ENCODE measurements around the gene B3GNT7.

GRCh38 chr2:231421051-231421580 is 25.6 kb downstream of the B3GNT7 start:
- TF ChIP-seq RAD21 (IDR thresholded peaks at IDR 0.05; ENCODE audit: low read depth) = no peak
- no peak for TF ChIP-seq TAF1 (IDR thresholded peaks at IDR 0.05; ENCODE audit: low read depth)
- TF ChIP-seq FOXM1 (IDR thresholded peaks at IDR 0.05; ENCODE audit: borderline replicate concordance, low read depth) = no peak
- no peak for TF ChIP-seq CREB1 (IDR thresholded peaks at IDR 0.05; ENCODE audit: low read depth)
- TF ChIP-seq YY1 (IDR thresholded peaks at IDR 0.05; ENCODE audit: low read depth) = no peak
- no peak for TF ChIP-seq EP300 (IDR thresholded peaks at IDR 0.05; ENCODE audit: borderline replicate concordance)
